GM12892 (cell line): ENCODE measurements around the gene TFAP2C.

Experiments
- POLR2A ChIP-seq: IDR thresholded peaks from 2 replicates; pipeline ENCODE4 v1.6.1; 2011; ENCODE audit warnings: low read depth, low read length, control low read depth
- POLR2AphosphoS5 ChIP-seq: IDR thresholded peaks from 2 replicates; pipeline ENCODE4 v1.6.1; 2011; ENCODE audit warnings: low read depth, low read length, control low read depth
- TAF1 ChIP-seq: IDR thresholded peaks from 2 replicates; pipeline ENCODE4 v1.6.1; 2011; ENCODE audit warnings: low read depth, mild to moderate bottlenecking, control low read depth, low read length, borderline replicate concordance

DNA sequence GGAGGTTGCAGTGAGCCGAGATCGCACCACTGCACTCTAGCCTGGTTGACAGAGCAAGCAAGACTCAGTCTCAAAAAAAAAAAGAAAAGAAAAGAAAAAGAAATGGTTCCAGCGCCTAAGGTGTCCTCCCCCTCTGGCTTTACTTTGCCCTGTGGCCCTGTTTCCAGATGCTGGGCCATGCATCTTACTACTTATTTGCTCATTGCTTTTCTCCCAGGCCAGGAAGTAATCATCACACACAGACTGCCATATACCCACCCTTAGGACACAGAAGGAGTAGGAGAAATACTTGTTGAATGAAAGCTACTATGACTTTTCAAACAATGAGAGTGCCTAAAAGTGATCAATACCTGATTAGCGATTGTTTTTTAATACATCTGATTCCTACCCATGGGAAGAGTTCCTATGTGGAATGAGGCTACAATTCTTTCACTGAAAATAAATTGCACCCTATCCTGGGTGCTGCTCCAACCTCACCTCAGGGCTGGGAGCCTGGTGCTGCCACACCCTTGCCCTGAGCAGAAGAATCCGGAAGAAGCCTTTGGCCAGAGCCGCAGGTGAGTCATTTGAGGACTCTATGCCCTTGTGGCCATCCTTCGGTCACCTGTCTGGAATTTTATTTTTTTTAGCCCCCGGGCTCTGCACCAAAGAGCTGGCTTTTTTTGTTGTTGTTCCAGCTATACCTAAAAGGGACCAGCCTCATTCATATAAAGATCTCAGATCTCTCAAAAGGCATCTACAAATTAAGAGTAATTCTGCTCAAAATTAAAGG, 22.7 kb upstream of the TFAP2C start:
- no peak for TF ChIP-seq POLR2A
- no peak for TF ChIP-seq TAF1
- no peak for TF ChIP-seq POLR2AphosphoS5
